Suprapubic skin (tissue), 4 donors: ENCODE measurements around the gene DCDC2C.

Experiments used
- CTCF ChIP-seq, 2 donors: fragments of 200-600 bp in 1 of 2; fragments of 450-650 bp in 1 of 2; sonication (generic) in 1 of 2; IDR thresholded peaks; one replicate each; pipeline ENCODE4 v1.5.1; 2016 to 2019; ENCODE audit warnings: antibody characterized with exemption in 2 of 2, mild to moderate bottlenecking in 1 of 2, moderate library complexity in 1 of 2
- POLR2A ChIP-seq, 2 donors: fragments of 450-650 bp; IDR thresholded peaks; one replicate each; pipeline ENCODE4 v1.6.1; 2017; ENCODE audit warnings: antibody characterized with exemption in 2 of 2, mild to moderate bottlenecking in 2 of 2, moderate library complexity in 2 of 2
- POLR2AphosphoS5 ChIP-seq, 3 donors: sonication (generic); formaldehyde crosslinking; IDR thresholded peaks; one replicate each; pipeline ENCODE4 v1.6.1; 2017; ENCODE audit warnings: antibody characterized with exemption in 3 of 3

- TF ChIP-seq CTCF (IDR thresholded peaks at IDR 0.05) (no peak), POLR2AphosphoS5 (IDR thresholded peaks at IDR 0.05) (no peak), POLR2A (IDR thresholded peaks at IDR 0.05) (no peak)
Measured at GRCh38 chr2:3895021-3895420, 191.6 kb downstream of the DCDC2C start.
